ENCODE results near the gene IQCC.

IQCC gene

DNA sequence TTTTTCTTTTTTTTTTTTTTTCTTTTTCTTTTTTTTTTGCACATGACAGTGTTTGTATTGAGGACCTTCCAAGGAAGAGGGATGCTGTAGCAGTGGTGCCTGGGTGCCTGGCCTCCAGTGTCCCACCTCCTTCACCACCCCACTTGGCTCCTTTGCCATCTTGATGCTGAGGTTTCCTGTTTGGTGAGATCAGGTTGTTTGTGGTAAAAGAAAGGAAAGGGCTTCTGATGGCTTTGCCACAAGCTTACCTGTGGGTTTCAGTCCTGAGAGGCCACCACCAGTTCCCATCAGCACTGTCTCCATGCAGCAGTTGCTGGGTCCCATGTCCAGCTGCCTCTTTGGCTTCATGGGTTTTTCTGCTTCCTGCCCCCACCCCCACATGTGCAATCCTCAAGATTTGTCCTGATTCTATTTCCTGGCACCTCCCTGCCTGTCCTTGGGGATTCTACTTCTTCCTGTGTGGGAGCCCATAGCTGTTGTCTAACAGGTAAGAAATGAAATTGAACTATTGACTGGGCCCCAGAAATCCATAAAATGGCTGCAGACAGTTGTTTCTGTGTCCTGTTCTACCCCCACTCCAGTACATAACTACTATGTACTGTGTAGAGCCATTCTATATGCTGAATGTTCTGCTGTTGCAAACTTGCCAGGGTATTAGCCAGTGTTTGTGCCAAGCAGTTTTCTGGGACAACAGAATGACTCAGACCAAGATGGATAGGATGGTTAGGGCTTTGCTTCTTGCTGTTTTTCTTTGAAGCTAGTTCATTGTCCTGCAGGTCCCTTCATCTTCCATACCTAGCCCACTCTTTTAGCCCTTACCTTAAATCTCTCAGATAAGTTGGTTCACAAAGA is 9.3 kb upstream of the IQCC start:
- DNase-seq = no peak

- no peak for DNase-seq
Measured at GRCh38 chr1:32197074-32197473, 8.4 kb upstream of the IQCC start.

GRCh38 chr1:32197837-32198236 is 7.6 kb upstream of the IQCC start:
- no peak for DNase-seq

GRCh38 chr1:32198237-32199042 is 7.0 kb upstream of the IQCC start:
- DNase-seq = no peak

DNA sequence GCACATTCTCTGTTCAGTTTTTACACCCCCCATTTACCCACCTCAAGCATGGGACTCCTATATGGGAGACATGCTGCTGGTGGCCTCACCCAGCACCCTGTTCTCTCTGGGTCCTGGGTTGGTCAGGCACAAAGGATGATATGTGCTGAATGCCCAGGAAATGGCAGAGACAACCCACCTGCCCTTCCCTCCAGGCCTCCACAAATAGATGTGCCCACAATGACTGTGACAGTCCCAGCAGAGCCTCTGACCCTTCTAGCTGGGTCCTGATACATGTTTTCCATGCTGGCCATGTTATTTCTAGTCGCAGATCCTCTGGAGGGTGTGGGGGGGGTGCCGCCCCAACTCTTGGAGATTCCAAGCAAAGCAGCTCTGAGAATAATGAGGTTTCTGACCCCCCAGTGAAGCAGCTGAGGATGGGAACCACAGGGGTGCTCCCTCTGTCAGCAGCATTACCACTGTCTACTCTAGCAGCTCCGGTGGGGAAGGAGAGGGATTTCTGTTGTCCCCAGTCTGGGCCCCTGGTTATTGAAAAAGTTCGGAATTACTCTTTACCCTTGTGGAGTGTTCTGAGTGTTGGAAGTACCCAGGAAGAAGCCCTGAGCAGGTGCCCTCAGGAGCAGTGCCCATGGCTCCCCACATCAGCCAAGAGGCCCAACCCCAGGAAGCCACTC is 6.3 kb upstream of the IQCC start:
- no peak for DNase-seq

- no peak for DNase-seq
Measured at GRCh38 chr1:32199717-32200072, 5.8 kb upstream of the IQCC start.

GRCh38 chr1:32200226-32201010 is 5.1 kb upstream of the IQCC start, which contains the start of gene CCDC28B:
TSS of gene CCDC28B (plus strand) at chr1:32200595. CDS start at chr1:32201936, 1,341 bp downstream.
- DNase-seq = peak; percentile 70

GRCh38 chr1:32201011-32201855 is 4.2 kb upstream of the IQCC start:
- DNase-seq = peak; percentile 62

- DNase-seq = no peak
Measured at GRCh38 chr1:32204943-32205361, 519 bp upstream of the IQCC start.

GRCh38 chr1:32208469-32208868 is 3.0 kb downstream of the IQCC start:
- no peak for DNase-seq

- DNase-seq = peak; percentile 36
Measured at GRCh38 chr1:32208891-32209328, 3.4 kb downstream of the IQCC start, which contains the start of gene DCDC2B. TSS of gene DCDC2B (plus strand) at chr1:32209089. CDS start at chr1:32209094, 5 bp downstream.

GRCh38 chr1:32215629-32216480 is 10.4 kb downstream of the IQCC start:
- DNase-seq = peak; percentile 59

GRCh38 chr1:32216566-32216965 is 11.1 kb downstream of the IQCC start:
- no peak for DNase-seq

DNA sequence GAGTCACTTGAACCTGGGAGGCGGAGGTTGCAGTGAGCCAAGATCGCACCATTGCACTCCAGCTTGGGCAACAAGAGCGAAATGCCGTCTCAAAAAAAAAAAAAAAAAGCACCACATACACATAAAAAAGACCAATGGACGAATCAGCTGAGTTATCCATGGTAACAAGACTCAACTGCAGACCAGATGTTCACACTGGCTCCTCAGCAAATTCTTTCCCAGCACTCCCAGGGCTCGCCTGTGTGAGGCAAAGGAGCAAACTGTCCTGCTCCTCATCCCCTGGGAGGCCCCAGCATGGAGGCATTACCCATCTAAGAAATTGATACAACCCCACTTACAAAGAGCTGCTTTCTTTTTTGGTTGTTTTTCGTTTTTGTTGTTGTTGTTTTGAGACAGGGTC is 13.6 kb downstream of the IQCC start:
- DNase-seq = no peak

DNA sequence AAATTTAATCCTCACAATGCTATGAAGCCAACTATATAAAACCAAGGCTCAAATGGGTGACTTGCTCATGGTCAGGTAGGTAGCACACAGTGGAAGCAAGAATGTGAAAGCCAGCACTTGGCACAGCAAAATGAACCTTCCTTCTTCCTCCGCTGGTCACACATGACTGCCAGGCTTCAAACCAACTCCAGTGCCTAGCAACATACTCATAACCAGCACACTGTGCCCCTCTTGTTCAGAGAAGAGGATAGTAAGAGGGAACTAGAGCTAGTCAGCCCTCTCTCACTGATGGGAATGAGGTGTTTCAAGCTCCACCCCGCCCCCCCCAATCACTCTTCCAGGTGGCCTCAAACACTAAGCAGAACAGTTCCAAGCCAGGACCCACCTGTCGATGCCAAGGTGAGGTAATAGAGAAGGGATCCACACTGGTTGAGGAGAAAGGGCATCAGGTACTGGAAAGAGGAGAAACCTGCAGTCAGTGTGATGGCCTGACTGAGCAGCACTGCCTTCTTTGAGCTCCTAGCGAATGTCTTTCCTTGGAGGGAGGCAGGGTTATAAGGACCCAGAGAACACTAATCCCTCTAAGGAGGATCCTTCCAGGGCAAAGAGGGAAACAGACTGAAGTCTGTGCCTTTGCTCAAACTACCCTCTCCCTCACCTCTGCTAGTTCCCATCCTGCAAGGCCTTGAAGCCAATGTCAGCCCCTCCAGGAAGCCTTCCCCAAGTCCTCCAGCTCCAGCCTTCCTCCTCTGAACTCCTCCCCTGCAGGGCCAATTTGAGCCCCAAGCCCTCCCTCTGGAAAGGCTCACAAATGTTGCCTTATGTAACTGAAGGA is 15.5 kb downstream of the IQCC start:
- no peak for DNase-seq

DNA sequence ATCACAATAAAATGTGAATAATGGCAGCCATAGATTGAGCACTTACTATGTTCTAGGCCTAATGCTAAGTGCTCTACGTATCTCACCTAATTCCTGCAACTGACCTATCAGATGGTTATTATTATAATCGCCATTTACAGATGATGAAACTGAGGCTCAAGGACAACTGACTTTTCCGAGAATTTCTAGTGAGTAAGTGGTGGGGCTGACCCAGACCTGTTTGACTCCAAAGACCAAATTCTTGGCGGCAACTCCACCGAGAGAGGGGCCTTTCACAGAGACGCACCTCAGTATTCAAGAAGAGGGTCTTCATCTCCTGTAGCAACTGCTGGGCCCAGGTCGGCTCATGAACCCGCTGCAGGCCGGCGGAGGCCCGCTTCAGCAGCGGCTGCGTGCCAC is 16.1 kb downstream of the IQCC start:
- no peak for DNase-seq

DNA sequence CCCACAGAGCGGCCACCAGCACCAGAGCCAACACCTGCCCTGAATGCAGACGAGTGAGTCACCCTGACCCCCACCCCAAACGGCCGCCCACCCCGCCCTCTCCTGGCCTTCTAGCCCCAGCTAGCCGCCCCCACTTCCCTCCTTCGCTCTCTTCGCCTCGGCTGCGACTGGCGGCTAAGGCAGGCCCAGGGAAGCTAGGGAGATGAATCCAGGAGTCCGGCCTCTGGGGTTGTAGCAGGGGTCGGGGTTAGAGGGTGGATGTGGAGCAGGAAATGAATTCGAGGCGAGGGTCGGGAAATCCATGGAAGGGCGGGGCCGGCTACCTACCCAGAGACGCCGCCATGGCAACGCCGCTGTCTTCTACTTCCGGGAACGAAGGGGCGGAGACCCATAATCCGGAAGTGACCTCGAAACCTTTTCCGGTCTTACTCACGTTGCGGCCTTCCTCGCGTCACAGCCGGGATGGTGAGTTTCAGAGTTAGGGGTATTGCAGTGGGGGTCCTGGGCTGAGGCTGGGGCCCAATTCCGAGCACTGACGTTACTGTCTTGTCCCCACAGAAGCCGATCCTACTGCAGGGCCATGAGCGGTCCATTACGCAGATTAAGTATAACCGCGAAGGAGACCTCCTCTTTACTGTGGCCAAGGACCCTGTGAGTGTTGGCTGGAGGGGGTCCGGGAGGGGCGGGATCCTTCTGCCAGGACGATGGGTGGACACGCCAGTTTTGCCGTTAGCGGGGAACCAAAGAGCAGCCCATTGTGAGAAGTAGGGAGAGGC is 16.7 kb downstream of the IQCC start, which contains the start of the genes EIF3I and TMEM234:
TSS of gene EIF3I (plus strand) at position 428 of the 776 bp plus-strand sequence. CDS start at position 463, 35 bp downstream.
TSS of gene TMEM234 (minus strand) at position 374 of the 776 bp plus-strand sequence. CDS start at position 343, 31 bp downstream.
- peak; percentile 91 for DNase-seq

GRCh38 chr1:32223683-32224082 is 18.2 kb downstream of the IQCC start:
- no peak for DNase-seq

All from fibroblast of skin of right biceps (primary cell).